Left lung (tissue), 10 donors: ENCODE data around the gene RIPOR3. TPM values are rescaled to one million over a fixed set of nuclear protein-coding genes. Genes with fewer than 3 reads are reported as not detected.

Experiments used
- ATAC-seq: fragments of 200-7000 bp; cut with Tn5 transposase; one replicate; pipeline ENCODE4 v1.9.1; 2020; ENCODE audit warnings: moderate library complexity
- DNase-seq, 4 donors: peaks; one replicate each; pipeline ENCODE4 v3.0.0-alpha.2; 2013 to 2020
- H3K27ac ChIP-seq, 2 donors: fragments of 200-600 bp; sonication (generic) in 1 of 2; one replicate each; pipeline versions ENCODE4 v1.5.0 to v1.8.0; 2020 to 2021
- H3K27me3 ChIP-seq, 2 donors: fragments of 200-600 bp; sonication (generic) in 1 of 2; one replicate each; pipeline versions ENCODE4 v1.5.0 to v1.8.0; 2020 to 2021
- H3K36me3 ChIP-seq, 2 donors: fragments of 200-600 bp; sonication (generic) in 1 of 2; one replicate each; pipeline versions ENCODE4 v1.5.0 to v1.8.0; 2020 to 2021
- H3K4me1 ChIP-seq, 2 donors: fragments of 200-600 bp; one replicate each; pipeline ENCODE4 v1.8.0; 2021
- H3K4me3 ChIP-seq, 2 donors: fragments of 200-600 bp; sonication (generic) in 1 of 2; one replicate each; pipeline versions ENCODE4 v1.5.0 to v1.8.0; 2020 to 2021; ENCODE audit warnings: mild to moderate bottlenecking in 1 of 2
- H3K9me3 ChIP-seq, 2 donors: fragments of 200-600 bp; sonication (generic) in 1 of 2; one replicate each; pipeline versions ENCODE4 v1.5.0 to v1.8.0; 2020 to 2021
- CTCF ChIP-seq, 2 donors: fragments of 200-600 bp; sonication (generic) in 1 of 2; IDR thresholded peaks; one replicate each; pipeline versions ENCODE4 v1.5.0 to v1.8.0; 2021; ENCODE audit warnings: antibody characterized with exemption in 2 of 2
- intact Hi-C, 2 donors: fragments of 100-400 bp; cut with DNase I; formaldehyde crosslinking; loops; one replicate each; pipeline versions ENCODE4 v1.11.2 to v1.14.2; 2022
- polyA plus RNA-seq, 6 donors: library from polyadenylated mRNA; unstranded; fragments of 120-200 nt; gene quantifications; one replicate each; pipeline ENCODE4 v1.2.1, GENCODE V29; 2013; ENCODE audit not compliant: insufficient read length in 6 of 6
- total RNA-seq, 2 donors: library from RNA; stranded (reverse); fragmentation: NEBNext Ultra II Directional; extraction: Animal tissue kit (Norgen Biotek cat#: 25700); gene quantifications; one replicate each; pipeline ENCODE4 v1.2.1, GENCODE V29; 2021
- donor health status: DM: no; HTN: yes; CAD: no.
- donor health status: DM: no; HTN: no; CAD: no.

The RIPOR3 gene
- total and polyA plus RNA-seq, 8 donors, result 2.0 to 7.0 (median 2.8) TPM

- Histone ChIP-seq H3K4me3 (no peak overlapping the region), H3K27ac (peak overlapping the region; percentile 30 to 62), H3K9me3 (no peaks in the 10 kb centered on the region), H3K36me3 (no peaks in the 10 kb centered on the region), H3K4me1 (peaks cover 0 to 7% of the 10 kb centered on the region in 2 donors), H3K27me3 (no peaks in the 10 kb centered on the region)
- DNase-seq (peak in 2 of 4 donors; percentile 64 to 77), ATAC-seq (peak; percentile 59)
- no peak for TF ChIP-seq CTCF (IDR thresholded peaks at IDR 0.05)
- intact Hi-C loops, result no loop called here
Measured at GRCh38 chr20:50655311-50655880, 35.9 kb downstream of the RIPOR3 start.

GRCh38 chr20:50654904-50655303, 36.4 kb downstream of the RIPOR3 start:
- H3K27ac ChIP-seq, result peak overlapping the region; percentile 30 to 62
- no peaks in the 10 kb centered on the region for H3K27me3 ChIP-seq
- no peaks in the 10 kb centered on the region for H3K9me3 ChIP-seq
- peaks cover 0 to 7% of the 10 kb centered on the region in 2 donors for H3K4me1 ChIP-seq
- TF ChIP-seq CTCF (IDR thresholded peaks at IDR 0.05), result no peak
- intact Hi-C loops, result no loop called here
- DNase-seq (no peak), ATAC-seq (no peak)
- no peaks in the 10 kb centered on the region for H3K36me3 ChIP-seq
- no peak overlapping the region for H3K4me3 ChIP-seq

GRCh38 chr20:50652702-50653294, 38.5 kb downstream of the RIPOR3 start:
- no peak overlapping the region for H3K4me3 ChIP-seq
- H3K4me1 ChIP-seq, result no peaks in the 10 kb centered on the region
- H3K27me3 ChIP-seq, result no peaks in the 10 kb centered on the region
- no peak for ATAC-seq
- no peaks in the 10 kb centered on the region for H3K9me3 ChIP-seq
- intact Hi-C loops, result no loop called here
- no peak for TF ChIP-seq CTCF (IDR thresholded peaks at IDR 0.05)
- H3K27ac ChIP-seq, result no peak overlapping the region
- no peak for DNase-seq
- no peaks in the 10 kb centered on the region for H3K36me3 ChIP-seq

- intact Hi-C loops, result no loop called here
- H3K27me3 ChIP-seq, result no peaks in the 10 kb centered on the region
- no peak for TF ChIP-seq CTCF (IDR thresholded peaks at IDR 0.05)
- no peak overlapping the region for H3K4me3 ChIP-seq
- DNase-seq (no peak), ATAC-seq (no peak)
- H3K27ac ChIP-seq, result no peak overlapping the region
- H3K9me3 ChIP-seq, result peaks cover 0 to 1% of the 10 kb centered on the region in 2 donors
- no peaks in the 10 kb centered on the region for H3K4me1 ChIP-seq
- no peaks in the 10 kb centered on the region for H3K36me3 ChIP-seq
Measured at GRCh38 chr20:50651676-50652075, 39.7 kb downstream of the RIPOR3 start.

GRCh38 chr20:50649590-50649989, 41.8 kb downstream of the RIPOR3 start:
- H3K4me3 ChIP-seq, result no peak overlapping the region
- no peaks in the 10 kb centered on the region for H3K27me3 ChIP-seq
- ATAC-seq (no peak), DNase-seq (no peak)
- peaks cover 0 to 12% of the 10 kb centered on the region in 2 donors for H3K4me1 ChIP-seq
- H3K36me3 ChIP-seq, result no peaks in the 10 kb centered on the region
- intact Hi-C loops, result no loop called here
- peaks cover 0 to 6% of the 10 kb centered on the region in 2 donors for H3K9me3 ChIP-seq
- H3K27ac ChIP-seq, result no peak overlapping the region
- no peak for TF ChIP-seq CTCF (IDR thresholded peaks at IDR 0.05)
